ENCODE results near the gene AGBL3. TPM values are rescaled to one million over a fixed set of nuclear protein-coding genes. Genes with fewer than 3 reads are reported as not detected.

AGBL3 gene
- total RNA-seq, 1 donor from 2014 or later = 8.8 TPM

DNA sequence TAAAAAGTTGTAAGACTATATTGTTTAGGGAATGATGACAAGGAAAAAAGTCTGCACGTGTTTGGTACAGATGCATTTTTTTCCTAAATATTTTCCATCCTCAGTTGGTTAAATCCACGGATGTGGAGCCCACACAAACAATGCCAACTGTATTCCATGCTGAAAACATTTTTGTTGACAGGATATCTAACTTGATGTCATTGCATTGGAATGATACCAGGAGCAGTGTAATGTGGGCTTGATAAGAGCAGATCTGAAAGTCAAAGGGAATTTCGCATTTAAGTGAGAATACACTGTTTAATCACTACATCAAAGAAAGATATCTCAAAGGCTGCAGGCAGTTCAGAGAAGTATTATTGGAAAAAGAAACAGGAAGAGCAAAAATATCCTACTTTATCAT lies 112.1 kb downstream of the AGBL3 start:
- H3K4me1 Mint-ChIP-seq (ENCODE audit: low read depth) = peaks cover 16% of the 10 kb centered on the region

DNA sequence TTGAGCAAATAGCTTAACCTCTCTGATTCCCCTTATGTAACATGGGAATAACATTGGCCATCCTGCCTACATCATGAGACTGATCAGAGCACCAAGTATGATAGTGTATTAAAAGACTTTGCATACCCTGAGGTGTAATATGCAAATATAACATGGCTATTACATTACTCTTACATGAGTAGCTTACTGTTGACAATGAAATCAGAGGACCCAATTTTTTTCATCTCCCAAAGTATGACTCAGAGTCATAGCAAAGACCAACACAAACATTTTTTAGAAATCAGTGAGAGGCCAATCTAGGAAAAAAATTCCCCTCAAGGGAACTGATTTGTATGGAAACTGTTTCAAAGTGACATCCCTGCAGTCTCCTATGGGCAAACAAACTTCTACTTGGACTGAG lies 114.5 kb downstream of the AGBL3 start:
- peaks cover 13% of the 10 kb centered on the region for H3K9me3 Mint-ChIP-seq (ENCODE audit: low read depth)
- H3K27me3 Mint-ChIP-seq = no peaks in the 10 kb centered on the region
- peaks cover 3% of the 10 kb centered on the region for H3K36me3 Mint-ChIP-seq (ENCODE audit: insufficient read depth)
- H3K27ac Mint-ChIP-seq = no peak overlapping the region
- no peak for DNase-seq (ENCODE audit: low spot score, unreplicated experiment)
- H3K4me3 Mint-ChIP-seq (ENCODE audit: low read depth) = no peak overlapping the region
- H3K4me1 Mint-ChIP-seq (ENCODE audit: low read depth) = peaks cover 4% of the 10 kb centered on the region
- TF ChIP-seq, protein P1, sequence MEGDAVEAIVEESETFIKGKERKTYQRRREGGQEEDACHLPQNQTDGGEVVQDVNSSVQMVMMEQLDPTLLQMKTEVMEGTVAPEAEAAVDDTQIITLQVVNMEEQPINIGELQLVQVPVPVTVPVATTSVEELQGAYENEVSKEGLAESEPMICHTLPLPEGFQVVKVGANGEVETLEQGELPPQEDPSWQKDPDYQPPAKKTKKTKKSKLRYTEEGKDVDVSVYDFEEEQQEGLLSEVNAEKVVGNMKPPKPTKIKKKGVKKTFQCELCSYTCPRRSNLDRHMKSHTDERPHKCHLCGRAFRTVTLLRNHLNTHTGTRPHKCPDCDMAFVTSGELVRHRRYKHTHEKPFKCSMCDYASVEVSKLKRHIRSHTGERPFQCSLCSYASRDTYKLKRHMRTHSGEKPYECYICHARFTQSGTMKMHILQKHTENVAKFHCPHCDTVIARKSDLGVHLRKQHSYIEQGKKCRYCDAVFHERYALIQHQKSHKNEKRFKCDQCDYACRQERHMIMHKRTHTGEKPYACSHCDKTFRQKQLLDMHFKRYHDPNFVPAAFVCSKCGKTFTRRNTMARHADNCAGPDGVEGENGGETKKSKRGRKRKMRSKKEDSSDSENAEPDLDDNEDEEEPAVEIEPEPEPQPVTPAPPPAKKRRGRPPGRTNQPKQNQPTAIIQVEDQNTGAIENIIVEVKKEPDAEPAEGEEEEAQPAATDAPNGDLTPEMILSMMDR (IDR thresholded peaks at IDR 0.05; ENCODE audit: unreplicated experiment) = no peak

More for the DNA sequence above, 112.1 kb downstream of the AGBL3 start:
- no peak for DNase-seq (ENCODE audit: low spot score, unreplicated experiment)
- peaks cover 7% of the 10 kb centered on the region for H3K9me3 Mint-ChIP-seq (ENCODE audit: low read depth)
- no peaks in the 10 kb centered on the region for H3K27me3 Mint-ChIP-seq
- peaks cover 1% of the 10 kb centered on the region for H3K36me3 Mint-ChIP-seq (ENCODE audit: insufficient read depth)
- no peak overlapping the region for H3K27ac Mint-ChIP-seq
- H3K4me3 Mint-ChIP-seq (ENCODE audit: low read depth) = no peak overlapping the region
- TF ChIP-seq, protein P1 (IDR thresholded peaks at IDR 0.05; ENCODE audit: unreplicated experiment) = no peak

DNA sequence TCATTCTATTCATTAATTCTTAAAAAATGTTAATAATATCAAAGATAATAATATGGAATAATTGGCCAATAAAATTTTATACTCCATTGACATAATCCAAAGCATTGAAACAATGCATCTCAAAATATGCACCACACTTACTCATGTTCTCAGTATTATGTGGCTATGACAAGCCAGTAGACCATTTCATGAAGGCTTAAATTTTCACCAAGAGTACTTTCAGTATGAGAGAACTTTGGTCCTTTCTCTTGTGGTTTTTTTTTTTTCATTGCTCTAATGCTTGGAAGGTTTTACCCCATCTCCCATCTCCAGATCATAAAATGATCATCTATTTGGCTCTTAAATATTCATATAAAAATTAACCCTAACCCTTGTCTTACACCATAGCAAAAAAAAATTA lies 116.1 kb downstream of the AGBL3 start:
- Mint-ChIP-seq H3K36me3 (ENCODE audit: insufficient read depth) (peaks cover 2% of the 10 kb centered on the region), H3K27ac (no peak overlapping the region), H3K4me3 (ENCODE audit: low read depth) (no peak overlapping the region), H3K27me3 (no peaks in the 10 kb centered on the region), H3K9me3 (ENCODE audit: low read depth) (peaks cover 9% of the 10 kb centered on the region), H3K4me1 (ENCODE audit: low read depth) (peaks cover 2% of the 10 kb centered on the region)
- TF ChIP-seq, protein P1 (IDR thresholded peaks at IDR 0.05; ENCODE audit: unreplicated experiment) = no peak
- no peak for DNase-seq (ENCODE audit: low spot score, unreplicated experiment)

DNA sequence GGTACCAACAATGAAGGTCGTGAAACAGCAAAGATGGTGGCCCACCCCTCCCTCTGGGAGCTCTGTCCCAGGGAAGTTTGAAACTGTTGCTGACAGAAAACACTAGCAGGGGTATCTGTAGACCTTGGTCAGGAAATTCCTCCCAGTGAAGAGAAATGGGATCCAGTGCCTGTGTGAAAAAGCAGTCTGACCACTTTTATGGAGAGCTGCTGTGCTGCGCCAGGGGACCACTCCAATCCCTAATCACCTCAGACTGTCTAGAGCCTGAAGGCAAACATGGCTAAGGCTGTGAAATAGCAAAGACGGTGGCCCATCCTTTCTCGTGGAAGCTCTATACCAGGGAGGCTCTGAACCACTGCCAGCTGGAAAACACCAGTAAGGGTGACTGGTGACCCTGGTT lies 123.3 kb downstream of the AGBL3 start:
- Mint-ChIP-seq H3K27ac (no peak overlapping the region), H3K4me1 (ENCODE audit: low read depth) (peaks cover 2% of the 10 kb centered on the region), H3K27me3 (no peaks in the 10 kb centered on the region), H3K36me3 (ENCODE audit: insufficient read depth) (peaks cover 2% of the 10 kb centered on the region), H3K4me3 (ENCODE audit: low read depth) (no peak overlapping the region), H3K9me3 (ENCODE audit: low read depth) (peaks cover 12% of the 10 kb centered on the region)
- DNase-seq (ENCODE audit: low spot score, unreplicated experiment) = no peak
- TF ChIP-seq, protein P1 (IDR thresholded peaks at IDR 0.05; ENCODE audit: unreplicated experiment) = no peak

DNA sequence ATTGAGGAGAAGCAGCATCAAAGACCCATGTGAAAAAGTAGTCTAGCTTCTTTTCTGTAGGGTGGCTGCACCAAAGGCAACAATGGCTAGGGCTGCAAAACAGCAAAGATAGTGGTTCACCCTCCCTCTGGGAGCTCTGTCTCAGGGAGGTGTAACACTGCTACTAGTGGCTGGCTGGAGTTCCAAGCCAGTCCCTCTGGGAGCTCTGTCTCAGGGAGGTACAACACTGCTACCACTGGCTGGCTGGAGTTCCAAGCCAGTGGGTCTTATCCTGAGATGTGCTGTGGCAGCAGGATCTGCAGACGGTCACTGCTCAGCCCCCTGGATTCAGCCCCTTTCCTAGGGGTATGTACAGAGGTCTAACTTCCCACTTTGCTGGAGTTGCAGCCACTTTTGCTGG lies 123.7 kb downstream of the AGBL3 start:
- H3K4me3 Mint-ChIP-seq (ENCODE audit: low read depth) = no peak overlapping the region
- H3K27me3 Mint-ChIP-seq = no peaks in the 10 kb centered on the region
- DNase-seq (ENCODE audit: low spot score, unreplicated experiment) = no peak
- TF ChIP-seq, protein P1 (IDR thresholded peaks at IDR 0.05; ENCODE audit: unreplicated experiment) = no peak
- peaks cover 6% of the 10 kb centered on the region for H3K4me1 Mint-ChIP-seq (ENCODE audit: low read depth)
- H3K27ac Mint-ChIP-seq = no peak overlapping the region
- peaks cover 12% of the 10 kb centered on the region for H3K9me3 Mint-ChIP-seq (ENCODE audit: low read depth)
- H3K36me3 Mint-ChIP-seq (ENCODE audit: insufficient read depth) = no peaks in the 10 kb centered on the region
